HG03575 (cell line): ENCODE results near the gene RBM8A.

Source experiments
- ATAC-seq: cut with Tn5 transposase; IDR thresholded peaks from one replicate; pipeline ENCODE4 v1.9.1; 2021; ENCODE audit not compliant: unreplicated experiment, insufficient number of reproducible peaks, low FRiP score; ENCODE audit errors: extremely low read depth

RBM8A gene

GRCh38 chr1:145891143-145891542 lies 36.1 kb downstream of the RBM8A start:
- ATAC-seq, result no peak

GRCh38 chr1:145889722-145890121 lies 37.6 kb downstream of the RBM8A start:
- no peak for ATAC-seq

- ATAC-seq, result no peak
Measured at GRCh38 chr1:145887631-145888030, 39.7 kb downstream of the RBM8A start.

GRCh38 chr1:145886816-145887215 lies 40.5 kb downstream of the RBM8A start:
- ATAC-seq, result no peak

- no peak for ATAC-seq
Measured at GRCh38 chr1:145886390-145886789, 40.9 kb downstream of the RBM8A start.

GRCh38 chr1:145885738-145886287 lies 41.5 kb downstream of the RBM8A start, which contains the start of gene ANKRD35:
Gene ANKRD35 (minus strand): TSS chr1:145885866. CDS start chr1:145885758, 108 bp downstream.
- ATAC-seq, result peak; percentile 83

- ATAC-seq, result no peak
Measured at GRCh38 chr1:145884675-145885074, 42.6 kb downstream of the RBM8A start.

- ATAC-seq, result no peak
Measured at GRCh38 chr1:145879775-145880174, 47.5 kb downstream of the RBM8A start.

GRCh38 chr1:145878724-145879123 lies 48.6 kb downstream of the RBM8A start:
- no peak for ATAC-seq

GRCh38 chr1:145877923-145878486 lies 49.3 kb downstream of the RBM8A start:
- no peak for ATAC-seq

- ATAC-seq, result no peak
Measured at GRCh38 chr1:145874646-145875045, 52.6 kb downstream of the RBM8A start.

GRCh38 chr1:145871994-145872924 lies 55.0 kb downstream of the RBM8A start:
- ATAC-seq, result no peak
